ENCODE results near the gene NUP93.

GRCh38 chr16:56817056-56817455, 87.1 kb downstream of the NUP93 start:
- TF ChIP-seq CTCF (IDR thresholded peaks at IDR 0.05; ENCODE audit: poor library complexity, severe bottlenecking) (no peak), EP300 (conservative IDR thresholded peaks at IDR 0.05; ENCODE audit: poor library complexity, severe bottlenecking) (no peak), POLR2AphosphoS5 (IDR thresholded peaks at IDR 0.05) (no peak), RAD21 (conservative IDR thresholded peaks at IDR 0.05) (no peak), EZH2 (IDR thresholded peaks at IDR 0.05; ENCODE audit: borderline replicate concordance, insufficient read depth, low read length, poor library complexity, severe bottlenecking) (no peak), TAF1 (IDR thresholded peaks at IDR 0.05; ENCODE audit: low read depth) (no peak)
